Measurements from ENCODE around the gene PRKCB. TPM values are rescaled to one million over a fixed set of nuclear protein-coding genes. Genes with fewer than 3 reads are reported as not detected.
"Not testable (repeated sequence)": the region's sequence is repeated elsewhere in the genome, so short reads cannot be mapped to it uniquely, and the experiment has no call there.

PRKCB gene
- total and polyA plus RNA-seq, 3 donors from 2014 or later: 25.5 to 49.7 (median 26.6) TPM

- WGBS, 2 donors: 73 to 88% methylated on average over 3 of the region's 3 CpGs
- no peaks in the 10 kb centered on the region for H3K9me3 ChIP-seq
- H3K36me3 ChIP-seq (ENCODE audit: low read depth, missing control alignments): no peaks in the 10 kb centered on the region
- no peak for DNase-seq
- H3K27ac ChIP-seq: no peak overlapping the region
- H3K4me3 ChIP-seq: no peak overlapping the region
- H3K4me1 ChIP-seq: no peaks in the 10 kb centered on the region
- H3K27me3 ChIP-seq: no peaks in the 10 kb centered on the region
- intact Hi-C loops (cut with DNase I; ENCODE audit: low total_unique reads): no loop called here
- TF ChIP-seq, protein P1, sequence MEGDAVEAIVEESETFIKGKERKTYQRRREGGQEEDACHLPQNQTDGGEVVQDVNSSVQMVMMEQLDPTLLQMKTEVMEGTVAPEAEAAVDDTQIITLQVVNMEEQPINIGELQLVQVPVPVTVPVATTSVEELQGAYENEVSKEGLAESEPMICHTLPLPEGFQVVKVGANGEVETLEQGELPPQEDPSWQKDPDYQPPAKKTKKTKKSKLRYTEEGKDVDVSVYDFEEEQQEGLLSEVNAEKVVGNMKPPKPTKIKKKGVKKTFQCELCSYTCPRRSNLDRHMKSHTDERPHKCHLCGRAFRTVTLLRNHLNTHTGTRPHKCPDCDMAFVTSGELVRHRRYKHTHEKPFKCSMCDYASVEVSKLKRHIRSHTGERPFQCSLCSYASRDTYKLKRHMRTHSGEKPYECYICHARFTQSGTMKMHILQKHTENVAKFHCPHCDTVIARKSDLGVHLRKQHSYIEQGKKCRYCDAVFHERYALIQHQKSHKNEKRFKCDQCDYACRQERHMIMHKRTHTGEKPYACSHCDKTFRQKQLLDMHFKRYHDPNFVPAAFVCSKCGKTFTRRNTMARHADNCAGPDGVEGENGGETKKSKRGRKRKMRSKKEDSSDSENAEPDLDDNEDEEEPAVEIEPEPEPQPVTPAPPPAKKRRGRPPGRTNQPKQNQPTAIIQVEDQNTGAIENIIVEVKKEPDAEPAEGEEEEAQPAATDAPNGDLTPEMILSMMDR (IDR thresholded peaks at IDR 0.05): no peak
- no peak for TF ChIP-seq POLR2A (IDR thresholded peaks at IDR 0.05)
Observed at GRCh38 chr16:24145927-24146326, 310.1 kb downstream of the PRKCB start.

DNA sequence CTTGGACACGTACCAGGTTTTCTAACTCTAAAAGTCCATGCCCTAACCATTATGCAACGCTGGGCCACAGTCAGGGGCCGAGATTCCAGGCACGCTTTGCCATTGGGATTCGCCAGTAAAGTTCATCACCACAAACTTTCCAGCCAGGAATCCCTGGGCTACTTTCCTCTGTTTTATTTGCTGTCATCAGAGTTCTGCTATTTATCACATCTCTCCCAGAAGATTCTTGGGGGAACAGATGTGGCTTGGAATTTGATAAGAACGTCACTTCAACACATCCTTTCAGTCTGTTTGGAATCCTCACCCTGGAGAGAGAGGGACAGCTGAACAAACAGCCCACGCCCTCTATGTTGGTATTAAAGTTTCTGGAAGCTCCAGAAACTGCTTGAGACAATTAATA lies 310.7 kb downstream of the PRKCB start:
- no peaks in the 10 kb centered on the region for H3K4me1 ChIP-seq

DNA sequence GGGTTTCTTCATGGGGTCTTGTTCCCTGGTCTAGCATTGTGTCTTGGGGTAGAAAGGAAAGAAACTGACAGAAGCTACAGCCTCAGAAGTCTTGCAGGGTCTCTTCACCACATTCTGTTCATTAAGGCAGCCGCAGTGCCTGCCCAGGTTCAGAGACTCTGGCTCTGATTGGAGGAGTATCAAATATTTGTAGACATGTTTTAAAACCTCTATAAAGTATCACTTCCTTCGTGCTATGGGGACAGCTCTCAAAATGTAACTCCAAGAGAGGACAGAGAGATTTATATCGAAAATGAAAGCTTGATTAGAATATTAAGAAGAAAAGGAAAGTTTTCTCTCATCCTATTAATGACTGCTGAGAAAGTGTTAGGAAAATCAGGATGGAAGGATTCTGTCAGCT lies 313.3 kb downstream of the PRKCB start:
- H3K4me3 ChIP-seq: no peak overlapping the region
- TF ChIP-seq POLR2A (IDR thresholded peaks at IDR 0.05): no peak
- TF ChIP-seq, protein P1 (IDR thresholded peaks at IDR 0.05): no peak
- no peak overlapping the region for H3K27ac ChIP-seq
- no peaks in the 10 kb centered on the region for H3K4me1 ChIP-seq
- DNase-seq: no peak
- intact Hi-C loops (cut with DNase I; ENCODE audit: low total_unique reads): no loop called here
- 77 to 84% methylated on average over 3 of the region's 3 CpGs for WGBS, 2 donors
- no peaks in the 10 kb centered on the region for H3K36me3 ChIP-seq (ENCODE audit: low read depth, missing control alignments)
- no peaks in the 10 kb centered on the region for H3K27me3 ChIP-seq
- H3K9me3 ChIP-seq: no peaks in the 10 kb centered on the region

More for the DNA sequence above, 310.7 kb downstream of the PRKCB start:
- intact Hi-C loops (cut with DNase I; ENCODE audit: low total_unique reads): no loop called here
- H3K9me3 ChIP-seq: no peaks in the 10 kb centered on the region
- no peaks in the 10 kb centered on the region for H3K36me3 ChIP-seq (ENCODE audit: low read depth, missing control alignments)
- H3K4me3 ChIP-seq: no peak overlapping the region
- WGBS, 2 donors: 33 to 54% methylated on average over 7 of the region's 7 CpGs
- H3K27ac ChIP-seq: no peak overlapping the region
- H3K27me3 ChIP-seq: no peaks in the 10 kb centered on the region
- TF ChIP-seq, protein P1 (IDR thresholded peaks at IDR 0.05): no peak
- TF ChIP-seq POLR2A (IDR thresholded peaks at IDR 0.05): no peak
- DNase-seq: no peak

- intact Hi-C loops (cut with DNase I; ENCODE audit: low total_unique reads): no loop called here
- Histone ChIP-seq H3K36me3 (ENCODE audit: low read depth, missing control alignments) (no peaks in the 10 kb centered on the region), H3K27ac (no peak overlapping the region), H3K9me3 (no peaks in the 10 kb centered on the region), H3K27me3 (no peaks in the 10 kb centered on the region), H3K4me3 (peak overlapping the region in 1 of 2 donors; percentile 12), H3K4me1 (no peaks in the 10 kb centered on the region)
- whole genome bisulfite sequencing, 2 donors: 53 to 77% methylated on average over 2 of the region's 2 CpGs
- DNase-seq: peak; percentile 39
- no peak for TF ChIP-seq POLR2A (IDR thresholded peaks at IDR 0.05)
- TF ChIP-seq, protein P1 (IDR thresholded peaks at IDR 0.05): no peak
Observed at GRCh38 chr16:24150282-24150681, 314.5 kb downstream of the PRKCB start.

GRCh38 chr16:24151482-24151939 lies 315.7 kb downstream of the PRKCB start:
- H3K4me3 ChIP-seq: no peak overlapping the region
- no peaks in the 10 kb centered on the region for H3K27me3 ChIP-seq
- no peak overlapping the region for H3K27ac ChIP-seq
- H3K36me3 ChIP-seq (ENCODE audit: low read depth, missing control alignments): no peaks in the 10 kb centered on the region
- WGBS, 2 donors: 44 to 50% methylated on average over 5 of the region's 5 CpGs
- TF ChIP-seq POLR2A (IDR thresholded peaks at IDR 0.05): no peak
- TF ChIP-seq, protein P1 (IDR thresholded peaks at IDR 0.05): no peak
- H3K4me1 ChIP-seq: no peaks in the 10 kb centered on the region
- H3K9me3 ChIP-seq: no peaks in the 10 kb centered on the region
- intact Hi-C loops (cut with DNase I; ENCODE audit: low total_unique reads): no loop called here
- no peak for DNase-seq

- H3K9me3 ChIP-seq; intact Hi-C loops (cut with DNase I; ENCODE audit: low total_unique reads); H3K27me3 ChIP-seq; H3K36me3 ChIP-seq (ENCODE audit: low read depth, missing control alignments); DNase-seq; H3K4me3 ChIP-seq; H3K27ac ChIP-seq; H3K4me1 ChIP-seq: not testable (repeated sequence)
- WGBS, 2 donors: 60 to 66% methylated on average over 10 of the region's 10 CpGs
Observed at GRCh38 chr16:24152048-24152447, 316.3 kb downstream of the PRKCB start.

Data from testis (tissue), 3 donors.